AG04449 (cell line): ENCODE measurements around the gene MAD1L1.

Source experiments
- CTCF ChIA-PET: fragments of 350-600 bp; formaldehyde crosslinking; extraction: SDS; loops from one replicate; lab custom pipeline; 2021; ENCODE audit warnings: antibody characterized with exemption; lab: Yijun Ruan, JAX
- POLR2A ChIA-PET: fragments of 400-600, 350-600 bp; formaldehyde crosslinking; extraction: SDS; loops from one replicate; lab custom pipeline; 2020; ENCODE audit warnings: antibody characterized with exemption, inconsistent platforms; lab: Yijun Ruan, JAX
- DNase-seq: peaks from one replicate; pipeline ENCODE4 v3.0.0-alpha.2; 2010; ENCODE audit warnings: low read depth, low spot score
- H3K4me3 ChIP-seq: 2 replicates; pipeline ENCODE4 v1.5.1; 2011; ENCODE audit warnings: low read depth, mild to moderate bottlenecking, control low read depth, low read length
- TF ChIP-seq, protein P1 (sequence below): IDR thresholded peaks from one replicate; pipeline ENCODE4 v1.5.1; 2011; ENCODE audit warnings: mild to moderate bottlenecking, moderate library complexity, low read length, control low read depth, inconsistent platforms; ENCODE audit not compliant: insufficient read depth; ENCODE audit errors: missing control alignments

The MAD1L1 gene

DNA sequence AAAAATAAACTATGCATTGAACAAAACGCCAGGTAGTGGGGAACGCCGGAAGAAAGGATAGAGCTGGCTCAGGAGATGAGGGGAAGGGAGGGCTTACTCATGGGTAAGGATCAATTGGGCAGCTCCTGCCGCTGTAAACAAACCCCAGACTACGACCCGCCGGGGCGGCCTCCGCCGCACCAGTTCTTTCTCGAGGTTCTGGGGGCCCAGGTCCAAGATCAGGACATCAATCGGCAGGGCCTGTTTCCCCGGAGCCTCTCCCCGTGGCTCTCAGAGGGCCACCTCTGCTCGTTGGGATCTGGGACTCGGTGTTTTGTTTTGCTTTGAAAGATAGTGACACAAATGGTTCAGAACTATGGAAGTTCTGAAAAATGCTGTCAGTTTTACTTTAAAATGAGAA lies 422.2 kb downstream of the MAD1L1 start:
- no peak overlapping the region for H3K4me3 ChIP-seq
- ChIA-PET CTCF (no interaction called here), POLR2A (no interaction called here)
- TF ChIP-seq, protein P1, sequence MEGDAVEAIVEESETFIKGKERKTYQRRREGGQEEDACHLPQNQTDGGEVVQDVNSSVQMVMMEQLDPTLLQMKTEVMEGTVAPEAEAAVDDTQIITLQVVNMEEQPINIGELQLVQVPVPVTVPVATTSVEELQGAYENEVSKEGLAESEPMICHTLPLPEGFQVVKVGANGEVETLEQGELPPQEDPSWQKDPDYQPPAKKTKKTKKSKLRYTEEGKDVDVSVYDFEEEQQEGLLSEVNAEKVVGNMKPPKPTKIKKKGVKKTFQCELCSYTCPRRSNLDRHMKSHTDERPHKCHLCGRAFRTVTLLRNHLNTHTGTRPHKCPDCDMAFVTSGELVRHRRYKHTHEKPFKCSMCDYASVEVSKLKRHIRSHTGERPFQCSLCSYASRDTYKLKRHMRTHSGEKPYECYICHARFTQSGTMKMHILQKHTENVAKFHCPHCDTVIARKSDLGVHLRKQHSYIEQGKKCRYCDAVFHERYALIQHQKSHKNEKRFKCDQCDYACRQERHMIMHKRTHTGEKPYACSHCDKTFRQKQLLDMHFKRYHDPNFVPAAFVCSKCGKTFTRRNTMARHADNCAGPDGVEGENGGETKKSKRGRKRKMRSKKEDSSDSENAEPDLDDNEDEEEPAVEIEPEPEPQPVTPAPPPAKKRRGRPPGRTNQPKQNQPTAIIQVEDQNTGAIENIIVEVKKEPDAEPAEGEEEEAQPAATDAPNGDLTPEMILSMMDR: no peak
- no peak for DNase-seq

DNA sequence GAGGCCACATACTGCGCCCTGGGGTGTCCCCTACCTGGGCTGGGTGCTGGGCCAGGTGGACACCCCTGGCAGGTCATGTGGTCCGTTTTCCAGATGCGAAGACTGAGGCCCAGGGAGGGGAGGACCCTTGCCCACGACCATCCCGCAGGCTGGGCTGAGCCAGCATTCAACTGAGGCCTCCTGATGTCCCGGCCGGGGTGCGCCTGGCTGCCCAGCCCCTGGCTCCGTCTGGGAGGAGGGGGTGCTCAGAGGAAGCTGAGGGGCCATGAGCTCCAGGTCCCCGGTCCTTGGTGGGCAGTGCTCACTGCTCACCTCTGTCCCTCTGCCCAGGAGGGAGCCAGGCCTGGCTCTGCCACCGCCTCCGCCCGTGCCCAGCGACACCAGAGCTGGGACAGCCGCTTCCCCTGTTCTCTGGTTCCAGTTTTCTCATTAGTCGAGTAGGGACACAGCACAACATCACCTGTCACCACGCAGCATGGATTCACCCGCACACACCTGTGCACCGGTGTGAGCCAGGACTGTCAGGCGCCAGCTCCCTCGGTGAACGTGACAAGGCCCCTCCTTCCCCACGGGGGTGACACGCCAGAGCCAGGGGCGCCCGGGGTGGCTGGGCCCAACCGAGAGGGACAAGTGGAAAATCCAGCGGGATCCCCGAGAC lies 423.0 kb downstream of the MAD1L1 start:
- POLR2A ChIA-PET: no interaction called here
- CTCF ChIA-PET: no interaction called here
- no peak for DNase-seq
- TF ChIP-seq, protein P1: no peak
- H3K4me3 ChIP-seq: no peak overlapping the region

DNA sequence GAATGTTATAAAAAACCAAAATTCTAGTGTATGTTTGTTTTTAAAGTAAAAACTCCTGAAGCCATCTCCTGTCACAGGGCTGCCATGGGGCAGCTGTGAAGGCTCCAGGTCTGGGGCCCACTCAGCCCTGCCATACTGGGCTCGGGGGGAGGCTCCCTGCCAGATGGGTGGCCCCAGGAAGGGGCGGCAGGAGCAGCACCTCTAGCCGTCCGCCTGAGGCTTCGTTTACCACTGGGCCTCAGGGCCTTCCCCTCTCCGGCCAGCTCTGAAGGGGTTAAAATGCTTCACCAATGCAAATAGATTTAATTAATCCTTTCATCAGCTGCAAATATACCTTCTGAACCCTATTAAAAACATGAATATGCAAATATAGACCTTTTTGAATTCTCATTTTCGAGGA lies 423.7 kb downstream of the MAD1L1 start:
- DNase-seq: no peak
- CTCF ChIA-PET: no interaction called here
- TF ChIP-seq, protein P1: no peak
- POLR2A ChIA-PET: no interaction called here
- no peak overlapping the region for H3K4me3 ChIP-seq

DNA sequence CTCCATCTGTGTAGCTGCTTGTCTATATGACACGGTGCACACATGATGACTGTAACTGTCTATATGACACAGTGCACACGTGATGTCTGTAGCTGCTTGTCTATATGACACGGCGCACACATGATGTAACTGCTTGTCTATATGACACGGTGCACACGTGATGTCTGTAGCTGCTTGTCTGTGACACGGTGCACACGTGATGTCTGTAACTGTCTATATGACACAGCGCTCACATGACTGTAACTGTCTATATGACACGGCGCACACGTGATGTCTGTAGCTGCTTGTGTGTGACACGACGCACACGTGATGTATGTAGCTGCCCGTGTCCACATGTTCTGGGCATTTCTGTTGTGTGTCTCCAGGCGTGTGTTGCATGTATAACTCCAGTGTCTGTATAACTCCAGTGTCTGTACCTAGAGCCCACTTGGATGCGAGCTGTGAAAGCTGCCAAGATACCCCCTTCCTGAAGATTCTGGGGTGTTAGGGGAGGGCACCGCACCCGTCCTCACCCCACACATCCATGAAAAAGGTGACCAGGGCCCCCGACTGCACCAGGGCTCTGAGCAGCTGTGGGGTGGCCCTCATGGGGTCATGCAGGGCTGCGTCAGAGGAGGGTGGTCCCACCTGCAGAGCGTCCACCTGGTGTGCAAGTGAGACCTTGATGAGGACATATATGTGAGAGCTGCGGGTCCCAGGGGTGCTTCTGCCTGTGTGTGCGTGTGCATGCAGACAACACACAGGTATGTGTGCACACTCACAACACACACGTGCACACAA lies 424.7 kb downstream of the MAD1L1 start:
- ChIA-PET CTCF (no interaction called here), POLR2A (interaction anchor here (0.5 kb wide), 1 partner anchor 638 kb away, joined by 3 read pairs; no protein-coding TSS in a partner anchor)
- no peak for DNase-seq

DNA sequence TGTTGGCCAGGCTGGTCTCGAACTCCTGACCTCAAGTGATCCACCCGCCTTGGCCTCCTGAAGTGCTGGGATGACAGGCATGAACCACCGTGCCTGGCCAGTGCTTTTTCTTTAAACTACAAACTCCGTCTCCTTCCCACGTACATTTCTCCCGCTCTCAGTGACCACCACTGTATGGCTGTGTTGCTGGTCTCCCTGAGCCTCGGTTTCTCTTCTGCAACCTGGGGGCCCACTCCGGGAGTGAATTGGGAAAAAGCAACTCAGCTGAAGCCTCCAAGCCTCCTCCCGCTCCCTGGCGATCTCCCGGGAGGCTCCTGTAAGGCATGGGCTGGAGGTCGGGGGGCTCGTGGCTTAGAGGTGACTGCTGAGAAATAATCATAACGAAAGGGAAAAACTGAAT lies 426.4 kb downstream of the MAD1L1 start:
- no peak overlapping the region for H3K4me3 ChIP-seq
- DNase-seq: no peak
- CTCF ChIA-PET: no interaction called here
- POLR2A ChIA-PET: no interaction called here
- TF ChIP-seq, protein P1: no peak

More for the DNA sequence above, 424.7 kb downstream of the MAD1L1 start:
- TF ChIP-seq, protein P1: no peak
- no peak overlapping the region for H3K4me3 ChIP-seq

DNA sequence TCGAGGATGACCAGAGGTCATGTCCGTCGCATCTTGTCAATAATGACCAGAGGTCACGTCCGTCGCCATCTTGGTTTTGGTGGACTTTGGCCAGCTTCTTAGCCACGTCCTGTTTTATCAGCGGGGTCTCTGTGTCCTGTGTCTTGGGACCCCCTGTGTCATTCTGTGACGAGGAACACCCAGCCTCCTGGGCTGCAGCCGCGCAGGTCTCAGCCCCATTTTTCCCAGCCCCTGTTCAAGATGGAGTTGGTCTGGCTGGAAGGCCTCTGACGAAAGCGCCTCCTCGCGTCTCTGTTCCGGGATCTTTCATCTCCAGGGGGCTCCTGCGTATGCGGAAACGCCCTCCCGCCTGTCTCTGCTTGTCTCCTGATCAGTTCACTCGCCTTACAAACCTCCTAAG lies 428.4 kb downstream of the MAD1L1 start:
- CTCF ChIA-PET: no interaction called here
- H3K4me3 ChIP-seq: no peak overlapping the region
- DNase-seq: no peak
- TF ChIP-seq, protein P1: no peak
- POLR2A ChIA-PET: no interaction called here
